Inferior parietal cortex (tissue), 1 donor: ENCODE data around the gene WIPF1.

Experiments
- DNase-seq: peaks from one replicate; pipeline ENCODE4 v3.0.0-alpha.2; 2016; ENCODE audit errors: extremely low spot score

The WIPF1 gene

DNA sequence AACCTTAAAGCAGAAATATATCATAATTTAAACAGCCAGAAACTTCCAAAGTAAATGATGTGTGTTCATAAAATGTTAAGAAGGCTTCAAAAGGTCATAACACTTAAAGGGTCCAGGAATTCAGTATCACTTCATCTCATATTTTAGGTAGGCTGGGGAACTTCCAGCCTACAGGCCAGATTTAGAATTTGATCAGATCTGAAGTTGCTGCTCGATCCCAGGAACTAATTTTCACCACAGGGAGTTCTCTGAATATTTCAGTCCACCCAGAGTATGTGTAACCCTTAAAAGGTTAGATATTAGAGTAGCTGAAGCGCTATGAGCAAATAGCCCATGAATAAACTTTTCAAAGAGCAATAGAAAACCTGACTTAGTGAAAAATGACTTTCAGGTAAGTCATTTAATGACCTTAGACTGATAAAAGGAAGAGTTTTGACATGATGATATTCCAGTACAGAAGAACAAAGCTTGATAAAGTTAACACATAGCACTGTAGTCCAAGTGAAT lies 1.7 kb downstream of the WIPF1 start:
- no peak for DNase-seq

DNA sequence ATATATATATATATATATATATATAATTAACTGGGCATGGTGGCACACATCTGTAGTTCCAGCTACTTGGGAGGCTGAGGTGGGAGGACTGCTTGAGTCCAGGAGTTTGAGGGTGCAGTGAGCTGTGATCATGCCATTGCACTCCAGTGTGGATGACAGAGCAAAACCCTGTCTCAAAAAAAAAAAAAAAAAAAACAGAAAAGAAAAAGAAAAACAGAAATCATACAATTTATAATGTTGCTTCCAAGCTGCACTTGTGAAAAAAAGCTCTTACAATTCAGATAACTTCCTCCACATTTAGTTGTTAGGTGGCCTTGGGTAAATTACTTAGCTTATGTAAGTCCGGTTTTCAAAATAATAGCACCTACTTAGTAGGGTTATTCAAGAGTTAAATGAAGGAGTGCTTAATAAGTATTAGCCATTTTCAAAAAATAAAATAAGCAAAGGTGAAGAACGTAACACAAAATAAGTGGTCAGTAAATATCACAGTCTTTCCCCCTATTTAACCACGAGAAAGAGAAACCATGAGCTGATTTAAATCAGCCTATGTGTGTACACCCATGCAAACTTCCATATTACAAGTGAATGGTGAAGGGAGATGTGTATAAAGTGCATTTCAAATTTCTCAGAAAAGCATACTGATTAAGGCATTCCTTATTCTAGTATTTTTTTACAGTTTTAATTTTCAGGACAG lies 2.3 kb downstream of the WIPF1 start:
- no peak for DNase-seq

DNA sequence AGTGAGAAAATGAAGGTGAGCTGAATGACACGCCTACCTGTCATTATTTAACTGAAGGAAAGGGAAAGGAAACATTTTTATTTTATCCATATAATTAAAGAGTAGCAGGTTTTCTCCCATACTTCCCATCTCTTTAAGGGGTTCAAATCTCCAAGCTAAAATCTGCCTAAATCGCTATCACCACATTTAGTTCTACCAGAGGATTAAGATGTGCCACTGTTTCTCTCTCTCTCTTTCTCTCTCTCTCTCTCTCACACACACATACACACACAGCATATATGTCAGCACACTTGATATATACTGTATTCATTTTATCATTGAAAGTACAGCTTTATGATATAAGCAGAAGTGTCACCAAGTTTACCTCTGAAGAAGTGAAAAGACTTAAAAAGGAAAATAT lies 3.1 kb downstream of the WIPF1 start:
- DNase-seq, result no peak

DNA sequence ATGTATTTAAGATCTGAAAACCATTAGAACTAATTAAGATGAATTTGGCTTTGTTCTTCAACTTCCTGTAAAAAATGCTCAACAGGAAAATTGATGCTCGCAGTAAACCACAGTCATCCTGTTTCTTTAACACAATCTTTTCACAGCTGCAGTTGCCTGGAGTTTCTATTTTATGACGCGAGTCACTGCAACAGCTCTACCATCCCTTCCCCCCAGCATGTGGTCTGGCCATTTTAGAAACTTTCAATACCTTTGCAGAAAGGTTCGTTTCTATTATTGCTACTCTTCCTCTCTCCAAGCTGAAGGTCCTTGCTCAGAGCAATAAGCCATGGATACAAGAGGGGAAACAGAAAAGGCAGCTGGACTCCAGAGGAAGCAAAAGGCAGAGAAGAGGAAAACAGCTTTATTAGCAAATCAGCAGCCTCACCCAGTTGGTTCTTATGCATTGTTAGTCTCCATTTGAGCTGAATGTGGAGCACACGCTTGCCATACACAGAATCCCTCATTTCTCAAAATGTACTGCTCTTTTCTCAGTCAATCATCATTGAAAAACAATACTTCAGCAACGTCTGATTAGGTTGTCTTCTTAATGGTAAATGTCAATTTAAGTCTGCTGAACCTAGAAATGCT lies 3.9 kb downstream of the WIPF1 start:
- peak; percentile 54 for DNase-seq

DNA sequence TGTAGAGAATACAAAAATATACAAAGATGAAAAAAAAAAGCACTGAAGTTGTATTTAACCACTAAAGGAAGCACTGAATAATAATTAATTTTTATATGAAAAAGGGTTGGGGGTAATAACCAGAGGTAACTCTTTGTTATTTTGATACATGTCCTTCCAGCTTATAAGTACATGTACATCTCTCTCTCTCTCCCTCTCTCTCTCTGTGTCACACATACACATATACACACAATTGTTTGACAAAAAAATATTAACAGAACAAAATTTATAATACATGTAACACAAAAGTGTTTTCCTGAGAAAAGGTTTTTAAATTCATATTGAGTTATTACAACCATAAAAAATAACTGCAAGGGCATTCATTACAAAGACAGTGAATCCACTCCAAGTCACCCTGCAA lies 4.6 kb downstream of the WIPF1 start:
- DNase-seq, result no peak

DNA sequence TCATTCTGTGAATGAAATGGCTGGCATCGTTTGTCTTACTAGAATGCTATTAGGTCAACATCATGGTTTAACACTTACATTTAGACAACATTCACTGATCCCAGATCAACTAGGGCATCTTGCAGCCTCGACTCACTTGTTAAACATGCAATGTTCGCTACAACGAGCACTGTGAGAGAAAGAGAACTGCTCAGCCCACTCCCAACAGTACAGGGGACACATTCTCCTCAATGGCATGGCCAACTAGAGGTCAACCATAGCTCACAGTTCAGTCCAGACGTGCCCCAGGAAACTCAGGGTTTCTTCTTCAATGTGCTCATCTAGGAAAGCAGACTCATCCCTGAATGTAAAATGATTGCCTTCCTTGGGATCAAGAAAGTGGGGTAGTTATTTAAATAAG lies 5.9 kb downstream of the WIPF1 start:
- DNase-seq, result no peak

DNA sequence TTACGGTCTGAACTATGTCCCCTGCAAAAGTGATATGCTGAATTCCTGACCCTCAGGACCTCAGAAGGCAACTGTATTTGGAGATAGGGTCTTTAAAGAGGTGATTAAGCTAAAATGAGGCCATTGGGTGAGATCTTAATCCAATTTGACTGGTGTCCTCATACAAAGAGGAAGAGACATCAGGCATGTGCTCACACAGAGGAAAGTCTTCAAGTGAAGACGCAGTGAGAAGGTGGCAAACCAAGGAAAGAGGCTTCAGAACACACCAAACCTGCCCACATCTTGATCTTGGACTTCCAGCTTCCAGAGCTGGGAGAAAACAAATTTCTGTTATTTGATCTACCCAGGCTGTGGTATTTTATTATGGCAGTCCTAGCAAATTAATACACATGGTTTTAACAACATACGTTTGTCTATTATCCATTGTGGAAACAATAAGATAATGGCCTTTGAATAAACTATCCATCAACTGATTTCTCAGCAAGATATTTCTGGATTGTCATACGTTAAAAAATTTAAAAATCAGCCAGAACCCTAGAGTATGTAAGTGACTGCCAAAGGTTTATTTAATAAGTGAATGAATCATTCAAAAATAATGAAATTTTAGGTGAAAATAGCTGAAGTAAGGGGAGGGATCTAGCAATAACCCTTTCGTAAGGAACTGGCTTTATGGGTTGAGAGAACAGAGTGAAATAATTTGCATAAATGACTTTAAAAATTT lies 6.5 kb downstream of the WIPF1 start:
- DNase-seq, result no peak

DNA sequence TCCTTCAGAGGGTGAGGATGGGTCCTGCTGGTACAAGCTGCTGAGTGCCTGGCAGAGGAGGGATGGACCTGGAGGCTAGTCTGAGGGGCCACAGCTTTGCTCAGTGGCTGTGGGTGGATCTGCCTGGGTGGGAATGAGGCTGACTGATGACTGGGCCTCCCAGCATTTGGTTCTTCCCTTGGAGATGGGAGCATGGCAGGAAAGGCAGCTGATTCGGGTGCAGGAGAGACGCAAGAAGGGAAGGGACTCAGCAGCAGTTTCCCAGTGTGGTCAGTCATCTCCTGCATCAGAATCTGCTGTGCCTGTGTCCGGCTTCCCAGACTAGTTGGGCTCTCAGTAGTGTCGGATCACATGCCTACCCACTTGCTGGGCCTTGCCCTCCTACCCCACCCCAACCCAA lies 7.3 kb downstream of the WIPF1 start:
- no peak for DNase-seq

DNA sequence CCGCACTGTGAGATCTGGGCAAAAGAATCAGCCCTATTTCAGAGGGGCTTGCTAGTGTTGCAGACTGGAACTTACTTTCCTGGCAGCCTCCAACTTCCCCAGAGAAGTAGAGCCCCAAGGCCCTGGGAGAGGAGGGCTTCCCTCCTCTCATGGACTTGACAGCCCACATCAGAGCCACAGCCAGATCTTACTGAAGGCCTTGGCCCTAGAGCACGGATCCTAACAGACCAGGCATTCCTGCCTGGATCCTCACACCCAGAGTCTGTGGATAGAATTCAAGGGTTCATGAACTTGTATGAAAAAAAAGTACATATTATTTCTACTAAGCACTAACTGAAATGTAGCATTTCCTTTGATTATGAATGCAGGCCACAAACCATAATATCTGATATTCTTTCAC lies 8.3 kb downstream of the WIPF1 start:
- DNase-seq, result no peak

DNA sequence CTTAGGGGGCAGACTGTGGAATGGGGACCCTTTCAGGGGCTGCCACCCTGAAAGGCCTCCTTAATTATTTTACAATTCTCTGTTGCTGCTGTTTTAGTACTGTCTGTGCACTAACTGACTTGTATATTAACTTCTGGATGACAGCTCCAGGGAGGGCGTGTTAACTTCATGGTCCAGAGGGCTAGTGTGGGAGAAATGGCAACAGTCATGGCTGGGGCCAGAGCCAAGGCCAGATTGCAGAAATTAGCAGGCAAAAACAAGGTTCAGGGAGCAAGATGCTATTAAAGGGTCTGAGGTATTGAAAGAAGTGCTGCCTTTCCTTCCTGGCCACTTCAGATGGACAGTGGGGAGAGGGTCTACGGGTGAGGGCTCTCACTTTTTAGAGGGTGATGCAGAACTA lies 9.1 kb downstream of the WIPF1 start:
- DNase-seq, result no peak

DNA sequence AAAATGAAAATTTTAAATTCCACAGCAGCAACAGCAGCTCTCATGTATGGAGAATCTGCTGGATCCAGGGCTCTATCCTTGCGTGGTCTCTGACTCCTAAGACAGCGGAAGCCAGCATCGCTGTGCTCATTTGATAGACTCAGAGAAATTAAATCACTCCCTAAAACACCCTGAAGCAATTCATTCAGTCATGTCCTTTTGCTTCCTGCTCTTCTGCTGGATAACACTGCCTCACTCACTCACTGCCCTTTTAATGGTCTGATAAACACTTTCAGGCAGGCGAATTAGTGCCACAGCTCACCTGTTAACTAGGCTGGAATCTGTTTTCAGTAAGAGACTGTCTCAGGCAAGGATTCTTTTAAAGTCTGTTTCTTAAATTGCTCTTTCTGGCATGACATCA lies 10.0 kb downstream of the WIPF1 start:
- no peak for DNase-seq

DNA sequence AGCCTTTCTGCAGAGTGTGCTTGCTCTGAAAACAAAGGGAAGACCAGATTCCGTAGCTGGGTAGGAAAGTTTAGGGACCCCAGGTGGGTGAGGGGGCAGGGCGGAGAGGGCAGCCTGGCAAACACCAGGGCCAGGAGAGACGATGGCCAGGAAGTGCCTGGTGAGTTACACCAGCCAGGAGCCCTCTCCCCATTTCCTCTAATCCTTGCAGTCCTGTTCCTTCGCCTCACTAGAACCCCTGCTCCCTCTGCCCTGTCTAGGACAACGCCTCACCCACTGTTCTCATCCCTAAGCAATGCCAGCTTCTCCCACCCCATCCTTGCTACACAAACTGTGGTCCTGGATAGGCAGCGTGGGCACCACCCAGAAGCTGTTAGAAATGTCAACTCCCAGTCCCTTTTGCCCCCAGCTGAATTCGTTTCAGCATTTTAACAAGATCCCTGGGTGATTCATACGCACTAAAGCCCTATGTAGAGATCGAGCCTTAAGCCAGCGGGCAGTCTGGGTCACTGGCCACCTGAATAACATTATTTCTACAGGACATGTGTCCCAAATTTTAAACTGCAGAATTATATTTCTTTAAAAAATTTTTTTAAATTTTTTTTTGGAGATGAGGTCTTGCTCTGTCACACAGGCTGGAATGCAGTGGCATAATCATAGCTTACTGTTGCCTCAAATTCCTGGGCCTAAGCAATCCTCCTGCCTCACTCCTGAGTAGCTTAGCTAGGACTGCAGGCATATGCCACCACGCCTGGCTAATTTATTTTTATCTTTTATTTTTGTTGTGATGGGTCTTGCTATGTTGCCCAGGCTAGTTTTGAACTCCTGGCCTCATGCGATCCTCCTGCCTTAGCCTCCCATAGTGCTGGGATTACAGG lies 10.9 kb downstream of the WIPF1 start:
- no peak for DNase-seq

DNA sequence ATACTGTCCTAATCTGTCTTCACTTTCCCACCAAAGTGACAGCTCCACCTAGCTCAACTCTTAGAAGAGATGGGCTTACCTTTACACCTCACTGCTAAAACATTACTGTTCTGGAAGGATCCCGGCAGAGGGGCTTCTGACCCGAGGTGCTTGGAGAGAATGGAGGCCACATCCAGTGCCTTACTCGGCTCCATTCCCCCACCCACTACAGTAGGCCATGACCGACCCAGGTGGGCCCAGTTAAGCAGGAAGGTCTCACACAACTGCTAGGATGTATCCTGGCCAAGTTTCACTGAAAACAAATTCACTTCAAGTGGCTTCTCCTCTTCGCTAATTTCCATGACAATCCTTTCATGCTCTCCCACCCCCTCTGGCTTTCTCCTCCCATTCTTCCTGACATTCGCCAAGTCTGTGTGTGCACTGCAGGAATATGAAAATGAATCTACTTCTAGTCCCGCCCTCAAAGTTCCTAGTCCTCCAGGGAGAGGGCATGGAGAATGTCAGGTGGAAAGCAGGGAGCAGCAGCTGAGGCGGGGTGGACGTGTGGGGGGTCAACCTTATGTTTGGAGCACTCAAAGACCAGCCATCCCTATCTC lies 11.8 kb downstream of the WIPF1 start:
- DNase-seq, result no peak

DNA sequence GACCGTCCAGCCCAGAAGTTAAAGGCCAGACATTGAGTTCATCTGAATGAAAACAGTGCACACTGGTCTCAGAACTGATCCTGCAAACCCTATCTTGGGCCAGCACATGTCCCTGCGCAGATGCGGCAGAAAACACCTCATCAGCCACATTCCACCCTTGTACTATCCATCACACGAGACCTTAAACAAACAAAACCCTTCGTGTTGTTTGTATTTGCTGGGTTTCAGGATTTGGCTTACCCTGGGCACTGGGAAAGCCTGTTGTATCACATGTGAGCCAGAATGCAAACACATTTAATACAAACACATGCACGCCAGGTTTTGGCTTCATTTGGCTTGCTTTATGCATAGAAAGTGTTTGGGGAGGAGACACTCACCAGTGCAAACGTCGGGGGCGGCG lies 12.5 kb downstream of the WIPF1 start:
- DNase-seq, result no peak

DNA sequence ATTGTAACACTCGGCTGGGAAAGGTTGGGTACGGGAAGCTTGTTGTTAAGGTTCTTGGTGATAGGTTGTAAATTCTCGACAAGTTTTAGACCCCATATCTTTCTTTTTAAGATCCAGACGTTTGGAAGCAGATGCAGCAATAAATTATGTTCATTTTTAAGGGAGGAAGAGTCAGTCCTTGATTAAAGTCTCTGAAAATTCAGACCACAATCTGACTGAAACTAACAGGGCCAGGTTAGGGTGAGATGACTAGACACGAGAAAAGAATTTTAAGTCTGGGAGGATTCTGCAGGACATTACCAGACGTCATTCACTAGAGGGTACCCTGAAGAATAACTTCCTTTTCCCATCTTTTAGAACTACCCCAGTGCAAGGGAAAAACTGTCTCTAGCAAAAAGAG lies 16.1 kb downstream of the WIPF1 start:
- no peak for DNase-seq

DNA sequence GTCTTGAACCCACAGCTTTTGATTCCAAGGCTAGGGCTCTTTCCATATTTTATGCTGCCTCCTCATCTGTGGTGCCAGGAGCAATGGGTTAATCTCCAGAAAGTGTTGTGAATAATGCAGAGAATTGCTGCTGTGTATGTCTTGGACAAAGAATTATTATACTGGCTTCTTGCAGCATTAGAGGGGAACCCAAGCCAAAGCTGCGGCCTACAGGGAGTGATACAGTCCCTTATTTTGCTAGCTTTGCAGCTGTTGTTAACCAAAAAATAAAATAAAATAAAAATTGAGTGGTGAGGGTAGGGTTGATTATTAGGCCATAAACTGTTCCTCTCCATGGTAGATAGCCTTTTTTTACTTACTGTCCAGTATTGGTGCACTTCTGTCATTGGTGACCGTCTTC lies 16.7 kb downstream of the WIPF1 start:
- DNase-seq, result no peak

DNA sequence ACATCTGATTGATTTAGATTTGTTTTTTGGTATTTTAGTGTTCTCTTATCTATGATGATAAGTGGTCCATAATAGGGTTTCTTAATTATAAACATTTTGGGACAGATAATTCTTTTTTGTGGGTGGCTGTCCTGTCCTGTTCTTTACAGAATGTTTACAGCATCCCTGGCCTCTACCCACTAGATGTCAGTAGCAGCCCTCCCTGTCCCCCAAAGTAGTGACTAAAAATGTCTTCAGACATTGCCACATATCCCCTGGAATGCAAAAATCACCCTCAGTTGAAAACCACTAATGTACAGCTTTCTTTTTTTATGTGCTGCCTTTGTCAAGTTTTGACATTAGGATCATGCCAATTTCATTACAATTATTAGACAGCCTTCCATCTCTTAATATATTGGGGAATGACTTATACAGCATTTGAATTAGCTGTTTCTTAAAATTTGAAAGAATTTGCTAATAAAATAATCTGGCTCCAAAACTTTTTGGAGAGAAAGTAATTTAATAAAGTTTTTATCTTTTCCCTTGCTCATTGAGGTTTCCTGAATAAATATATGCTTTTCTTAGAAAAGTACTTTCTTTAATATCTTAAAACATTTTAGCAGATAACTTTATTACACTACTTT lies 19.5 kb downstream of the WIPF1 start:
- peak; percentile 68 for DNase-seq

DNA sequence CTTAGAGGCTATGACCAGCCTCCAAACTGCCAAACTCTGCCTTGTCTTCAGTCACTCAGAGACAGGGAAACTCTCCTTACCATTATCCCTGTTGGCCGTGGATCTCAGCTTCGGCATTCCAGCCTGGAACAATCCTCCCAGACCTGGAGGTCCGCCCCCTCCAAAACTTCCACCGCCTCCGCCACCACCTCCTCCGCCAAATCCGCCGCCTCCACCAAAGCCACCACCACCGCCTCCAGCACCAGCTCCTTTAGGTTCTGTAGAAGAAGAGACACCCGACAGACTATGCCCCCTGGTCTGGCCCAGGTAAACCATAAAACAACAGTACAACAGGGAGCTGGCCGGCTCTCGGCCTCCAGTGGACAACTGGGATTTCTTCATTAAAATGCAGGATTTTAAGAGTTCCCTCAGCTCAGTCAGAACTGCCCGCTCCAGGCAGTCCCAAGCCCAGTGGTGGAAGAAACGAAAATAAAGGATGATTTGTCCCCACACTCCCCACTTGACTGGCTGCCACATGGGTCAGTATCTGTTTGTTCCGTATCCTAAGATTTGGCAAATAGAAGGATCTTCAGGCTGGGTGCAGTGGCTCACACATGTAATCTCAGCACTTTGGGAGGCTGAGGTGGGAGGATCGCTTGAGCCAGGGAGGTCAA lies 22.4 kb downstream of the WIPF1 start:
- DNase-seq, result no peak

DNA sequence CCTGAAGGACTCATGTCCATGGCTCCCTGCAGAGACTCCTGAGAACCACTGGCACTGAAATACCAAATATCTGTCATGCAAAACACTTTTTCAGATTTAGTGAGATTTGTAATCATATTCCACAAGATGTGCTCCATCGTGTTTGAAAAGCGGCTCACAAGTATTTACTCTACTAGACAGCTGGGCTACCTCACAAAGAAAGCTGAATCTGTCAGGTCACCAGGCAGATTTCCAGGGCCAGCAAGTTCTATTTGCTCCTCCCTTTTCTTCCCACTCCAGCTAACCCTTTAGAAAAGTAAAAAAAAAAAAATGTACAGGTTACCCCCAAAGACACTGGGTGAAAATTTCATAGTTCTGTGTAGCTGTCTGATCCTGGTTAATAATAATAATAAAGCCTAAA lies 22.9 kb downstream of the WIPF1 start:
- no peak for DNase-seq

DNA sequence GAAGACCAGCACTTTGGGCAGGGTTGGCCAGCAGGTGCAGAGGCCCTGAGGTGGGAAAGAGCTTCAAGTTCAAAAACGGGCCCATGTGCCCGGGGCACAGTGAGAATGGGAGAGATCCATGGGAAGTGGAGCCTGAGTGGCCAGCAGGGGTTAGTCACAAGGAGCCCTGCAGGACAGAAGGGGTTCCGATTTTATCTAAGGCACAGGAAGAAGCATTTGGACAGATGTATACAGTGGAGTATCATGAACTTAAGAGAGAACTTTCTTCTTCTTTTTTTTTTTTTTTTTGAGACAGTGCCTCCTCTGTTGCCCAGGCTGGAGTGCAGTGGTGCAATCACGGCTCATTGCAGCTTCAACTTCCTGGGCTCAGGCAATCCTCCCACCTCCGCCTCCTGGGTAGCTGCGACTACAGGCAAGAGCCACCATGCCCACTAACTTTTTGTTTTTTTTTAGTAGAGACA lies 24.0 kb downstream of the WIPF1 start:
- no peak for DNase-seq

DNA sequence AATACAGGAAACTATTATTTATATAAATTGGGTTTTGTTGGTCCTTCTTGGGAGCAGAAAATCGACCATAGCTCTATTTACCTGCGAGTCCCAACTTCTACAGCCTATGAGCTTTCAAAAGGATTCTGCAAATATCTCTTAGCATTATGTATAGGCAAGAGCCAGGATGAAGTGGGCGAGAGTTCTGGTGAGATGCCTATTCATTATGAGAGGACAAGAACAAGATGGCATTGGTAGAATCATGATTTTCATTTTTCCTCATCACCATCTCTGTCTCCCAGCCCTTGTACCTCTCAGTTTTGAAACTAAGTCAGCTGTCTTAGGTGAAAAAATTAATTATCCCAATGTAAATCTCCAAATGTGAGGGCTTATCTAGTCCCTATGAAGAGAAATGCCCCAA lies 25.0 kb downstream of the WIPF1 start:
- no peak for DNase-seq
